22Rv1 (cell line): ENCODE measurements around the gene HOXC10.

Source experiments
- ZFX ChIP-seq: fragments of 450-650 bp; IDR thresholded peaks from 2 replicates; pipeline ENCODE4 v1.6.1; 2017; ENCODE audit warnings: antibody characterized with exemption, borderline replicate concordance
- TF ChIP-seq, protein P1 (sequence below): fragments of 450-650 bp; IDR thresholded peaks from 2 replicates; pipeline ENCODE4 v1.5.1; 2017; ENCODE audit warnings: mild to moderate bottlenecking

DNA sequence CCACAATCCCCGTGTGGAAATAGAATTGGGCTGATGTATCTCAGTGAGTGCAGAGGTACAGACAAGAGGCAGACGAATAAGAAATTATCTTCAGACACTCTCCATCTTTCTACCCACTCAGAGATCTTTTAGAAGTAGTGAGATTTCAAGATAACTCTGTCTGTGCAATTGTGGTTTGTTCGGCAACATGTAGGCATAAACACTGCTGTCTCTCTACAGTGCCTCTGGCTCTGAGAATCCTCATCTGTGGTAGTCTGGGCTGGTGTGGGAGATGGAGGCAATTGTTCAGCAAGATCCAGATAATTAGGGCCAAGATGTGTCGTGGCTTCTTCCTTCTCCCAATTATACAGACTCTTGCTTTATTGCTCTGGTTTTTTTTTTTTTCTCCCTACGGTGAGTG lies 43.2 kb upstream of the HOXC10 start:
- TF ChIP-seq, protein P1, sequence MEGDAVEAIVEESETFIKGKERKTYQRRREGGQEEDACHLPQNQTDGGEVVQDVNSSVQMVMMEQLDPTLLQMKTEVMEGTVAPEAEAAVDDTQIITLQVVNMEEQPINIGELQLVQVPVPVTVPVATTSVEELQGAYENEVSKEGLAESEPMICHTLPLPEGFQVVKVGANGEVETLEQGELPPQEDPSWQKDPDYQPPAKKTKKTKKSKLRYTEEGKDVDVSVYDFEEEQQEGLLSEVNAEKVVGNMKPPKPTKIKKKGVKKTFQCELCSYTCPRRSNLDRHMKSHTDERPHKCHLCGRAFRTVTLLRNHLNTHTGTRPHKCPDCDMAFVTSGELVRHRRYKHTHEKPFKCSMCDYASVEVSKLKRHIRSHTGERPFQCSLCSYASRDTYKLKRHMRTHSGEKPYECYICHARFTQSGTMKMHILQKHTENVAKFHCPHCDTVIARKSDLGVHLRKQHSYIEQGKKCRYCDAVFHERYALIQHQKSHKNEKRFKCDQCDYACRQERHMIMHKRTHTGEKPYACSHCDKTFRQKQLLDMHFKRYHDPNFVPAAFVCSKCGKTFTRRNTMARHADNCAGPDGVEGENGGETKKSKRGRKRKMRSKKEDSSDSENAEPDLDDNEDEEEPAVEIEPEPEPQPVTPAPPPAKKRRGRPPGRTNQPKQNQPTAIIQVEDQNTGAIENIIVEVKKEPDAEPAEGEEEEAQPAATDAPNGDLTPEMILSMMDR, result no peak
- TF ChIP-seq ZFX, result no peak
